Stimulated activated effector memory CD8-positive, alpha-beta T cell treated with anti-CD3 and anti-CD28 coated beads, Interleukin-12 subunit alpha, Interleukin-12 subunit beta, amount 100 ng/mL, for 72 hours (primary cell): ENCODE measurements around the gene SCAMP5.

ENCODE experiments used
- ATAC-seq: fragments of 150-1000 bp; cut with Tn5 transposase; 2 replicates; pipeline ENCODE4 v1.10.0; 2021
- DNase-seq, 2 donors: peaks; one replicate each; pipeline ENCODE4 v3.0.0; 2021 to 2022; ENCODE audit warnings: low spot score in 2 of 2
- H3K27ac Mint-ChIP-seq: one replicate; pipeline ENCODE4 v1.8.0; 2022; ENCODE audit warnings: mild to moderate bottlenecking, mixed read lengths
- H3K36me3 Mint-ChIP-seq: one replicate; pipeline ENCODE4 v1.8.0; 2022; ENCODE audit warnings: mild to moderate bottlenecking, mixed read lengths
- H3K4me1 Mint-ChIP-seq: one replicate; pipeline ENCODE4 v1.8.0; 2022; ENCODE audit warnings: mixed read lengths
- H3K4me3 Mint-ChIP-seq: one replicate; pipeline ENCODE4 v1.8.0; 2022; ENCODE audit warnings: mild to moderate bottlenecking, mixed read lengths
- H3K9me3 Mint-ChIP-seq: one replicate; pipeline ENCODE4 v1.8.0; 2022; ENCODE audit warnings: mixed read lengths

Gene SCAMP5

DNA sequence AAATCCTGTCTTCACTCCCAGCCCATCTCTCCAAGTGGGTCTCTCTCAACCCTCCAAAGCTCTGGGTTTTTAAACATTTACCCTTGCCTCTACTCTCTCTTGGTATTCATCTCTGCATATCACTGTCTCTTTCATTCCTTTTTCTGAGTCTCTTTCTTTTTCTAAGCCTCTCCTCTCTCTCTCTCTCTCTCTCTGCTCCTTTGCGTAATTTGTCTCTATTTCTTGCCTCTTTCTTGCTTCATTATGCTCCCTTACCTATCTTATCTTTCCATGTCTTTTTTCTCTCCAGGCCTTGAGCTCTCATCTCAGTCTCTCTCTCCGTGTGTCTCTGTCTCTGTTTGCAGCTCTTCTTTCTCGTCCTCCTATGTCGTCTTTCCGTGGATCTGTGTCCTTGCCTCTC, 678 bp upstream of the SCAMP5 start:
- Mint-ChIP-seq H3K4me3 (peak overlapping the region; percentile 68), H3K4me1 (peaks cover 28% of the 10 kb centered on the region), H3K27ac (peak overlapping the region; percentile 66), H3K9me3 (no peaks in the 10 kb centered on the region), H3K36me3 (no peaks in the 10 kb centered on the region)
- no peak for ATAC-seq
- no peak for DNase-seq

DNA sequence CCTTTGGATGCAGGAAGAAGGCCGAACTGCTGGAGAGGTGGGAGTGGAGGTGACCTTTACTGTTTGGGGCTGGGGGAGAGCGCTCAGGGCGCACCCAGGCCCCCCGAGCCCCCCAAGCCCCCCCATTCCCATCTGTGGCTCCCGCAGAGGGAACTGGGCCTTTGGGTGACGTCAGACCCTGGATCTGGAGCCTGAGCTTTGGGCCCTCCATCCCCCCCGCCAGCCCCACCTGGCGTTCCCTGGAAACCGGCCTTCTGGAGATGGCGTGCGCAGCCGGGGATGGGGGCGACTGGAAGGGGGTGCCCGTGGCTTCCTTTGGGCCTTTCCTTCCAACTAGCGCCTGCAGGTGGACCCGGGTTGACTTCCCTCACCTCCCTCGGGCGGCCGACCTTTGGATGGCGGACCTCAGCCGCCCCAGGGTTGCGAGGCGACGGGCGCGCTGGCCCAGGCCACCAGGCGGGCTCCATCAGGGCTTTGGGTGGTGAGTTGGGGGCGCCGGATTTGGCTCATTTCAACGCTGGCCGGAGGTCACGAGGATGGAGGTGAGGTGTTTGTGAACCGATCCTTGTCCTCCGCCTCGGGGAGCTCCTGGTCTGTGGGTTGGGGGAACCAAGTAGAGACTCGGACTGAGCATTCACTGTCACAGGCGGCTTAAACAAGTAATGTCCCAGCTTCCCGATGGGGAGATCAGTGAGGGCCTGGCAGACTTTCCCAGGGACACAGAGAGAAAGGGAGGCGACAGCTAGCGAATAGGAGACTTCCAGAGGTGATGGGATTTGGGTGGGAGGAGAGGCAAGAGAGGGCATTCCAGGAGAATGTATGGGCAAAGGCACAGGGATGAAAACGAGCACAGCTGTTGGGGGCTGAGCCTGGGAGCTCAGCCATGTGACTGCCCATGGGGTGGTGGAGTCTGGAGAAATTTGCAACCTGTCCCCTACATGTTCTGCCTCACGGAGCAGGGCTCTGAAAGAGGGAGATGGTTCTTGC, 709 bp downstream of the SCAMP5 start:
- Mint-ChIP-seq H3K4me1 (peaks cover 20% of the 10 kb centered on the region), H3K27ac (no peak overlapping the region), H3K4me3 (peak overlapping the region; percentile 68), H3K9me3 (no peaks in the 10 kb centered on the region), H3K36me3 (no peaks in the 10 kb centered on the region)
- ATAC-seq (no peak), DNase-seq (no peak)

DNA sequence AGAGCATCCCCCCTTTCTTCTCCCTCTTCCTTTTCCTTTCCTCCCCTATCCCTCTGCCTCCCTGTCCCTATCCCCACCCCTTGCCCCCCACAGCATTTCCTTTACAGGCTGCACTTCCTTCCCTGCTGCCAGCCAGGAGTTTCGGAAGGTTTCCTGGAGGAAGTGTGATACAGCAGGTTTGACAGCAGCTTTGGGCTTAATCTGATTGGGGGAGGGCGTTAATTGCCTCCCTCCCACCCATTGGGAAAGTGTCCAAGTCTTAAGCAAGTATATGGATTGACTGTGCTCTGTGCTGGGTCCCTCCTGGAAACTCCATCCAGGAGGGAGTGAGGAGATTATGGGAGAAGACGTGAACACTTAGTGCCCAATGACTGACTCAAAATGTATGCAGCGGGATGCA, 1.8 kb downstream of the SCAMP5 start:
- no peaks in the 10 kb centered on the region for H3K9me3 Mint-ChIP-seq
- H3K27ac Mint-ChIP-seq = no peak overlapping the region
- no peak overlapping the region for H3K4me3 Mint-ChIP-seq
- ATAC-seq (no peak), DNase-seq (no peak)
- no peaks in the 10 kb centered on the region for H3K36me3 Mint-ChIP-seq
- peaks cover 18% of the 10 kb centered on the region for H3K4me1 Mint-ChIP-seq

DNA sequence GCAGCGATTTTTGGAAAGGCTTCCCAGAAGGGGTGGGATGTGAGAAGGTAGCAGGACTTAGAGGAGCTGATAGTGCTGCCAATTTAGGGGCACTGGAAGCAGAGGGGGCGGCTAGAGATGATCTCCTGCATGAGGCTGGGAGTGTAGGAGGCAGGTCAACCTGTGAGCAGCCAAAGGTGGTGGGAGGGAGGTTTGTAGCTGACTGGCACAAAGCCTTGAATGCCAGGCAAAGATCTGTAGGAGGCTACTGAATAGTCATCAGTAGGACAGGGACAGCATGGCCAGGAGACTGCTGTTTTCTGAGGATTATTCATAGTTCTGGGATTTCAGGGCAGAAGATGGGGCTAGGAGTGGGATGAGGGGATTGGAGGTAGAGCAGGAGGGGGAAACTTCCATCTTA, 2.2 kb downstream of the SCAMP5 start:
- Mint-ChIP-seq H3K36me3 (no peaks in the 10 kb centered on the region), H3K27ac (no peak overlapping the region), H3K4me1 (peaks cover 18% of the 10 kb centered on the region), H3K9me3 (no peaks in the 10 kb centered on the region), H3K4me3 (no peak overlapping the region)
- ATAC-seq (no peak), DNase-seq (no peak)

DNA sequence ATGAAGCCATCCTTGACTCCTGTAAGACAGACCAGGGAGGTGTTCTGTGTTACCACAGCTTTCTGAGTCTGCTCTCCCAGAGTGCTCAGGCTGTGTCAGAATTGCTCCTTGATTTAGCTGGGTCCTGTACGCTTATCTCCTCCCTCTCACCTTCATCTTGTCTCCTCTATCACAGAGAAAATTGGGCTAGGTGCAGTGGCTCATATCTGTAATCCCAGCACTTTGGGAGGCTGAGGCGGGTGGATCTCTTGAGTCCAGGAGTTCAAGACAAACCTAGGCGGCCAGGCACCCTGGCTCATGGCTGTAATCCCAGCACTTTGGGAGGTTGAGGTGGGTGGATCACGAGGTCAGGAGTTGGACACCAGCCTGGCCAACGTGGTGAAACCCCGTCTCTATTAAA, 5.9 kb downstream of the SCAMP5 start:
- DNase-seq (no peak), ATAC-seq (no peak)
- Mint-ChIP-seq H3K4me3 (no peak overlapping the region), H3K36me3 (no peaks in the 10 kb centered on the region), H3K27ac (no peak overlapping the region), H3K4me1 (peaks cover 4% of the 10 kb centered on the region), H3K9me3 (no peaks in the 10 kb centered on the region)

DNA sequence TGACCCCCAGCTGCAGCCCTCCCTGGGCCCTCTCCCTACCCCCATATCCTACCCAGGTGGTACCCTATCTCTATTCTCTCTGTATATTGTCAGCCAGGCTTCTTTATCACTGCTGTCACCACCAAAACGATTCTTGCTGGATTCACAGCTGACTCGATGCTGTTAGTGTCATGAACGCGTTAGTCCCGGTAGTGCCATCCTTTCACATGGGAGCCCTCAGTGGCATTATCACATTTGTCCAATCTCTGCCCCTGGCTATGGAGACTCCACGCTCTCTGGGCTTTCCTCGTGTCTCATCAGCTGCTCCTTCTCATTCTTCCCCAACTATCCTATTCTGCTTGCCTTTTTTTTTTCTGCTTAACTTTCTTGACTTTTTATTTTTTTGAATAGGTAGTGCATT, 7.0 kb downstream of the SCAMP5 start:
- Mint-ChIP-seq H3K4me3 (no peak overlapping the region), H3K27ac (no peak overlapping the region), H3K36me3 (no peaks in the 10 kb centered on the region), H3K4me1 (no peaks in the 10 kb centered on the region), H3K9me3 (no peaks in the 10 kb centered on the region)
- ATAC-seq (no peak), DNase-seq (no peak)

DNA sequence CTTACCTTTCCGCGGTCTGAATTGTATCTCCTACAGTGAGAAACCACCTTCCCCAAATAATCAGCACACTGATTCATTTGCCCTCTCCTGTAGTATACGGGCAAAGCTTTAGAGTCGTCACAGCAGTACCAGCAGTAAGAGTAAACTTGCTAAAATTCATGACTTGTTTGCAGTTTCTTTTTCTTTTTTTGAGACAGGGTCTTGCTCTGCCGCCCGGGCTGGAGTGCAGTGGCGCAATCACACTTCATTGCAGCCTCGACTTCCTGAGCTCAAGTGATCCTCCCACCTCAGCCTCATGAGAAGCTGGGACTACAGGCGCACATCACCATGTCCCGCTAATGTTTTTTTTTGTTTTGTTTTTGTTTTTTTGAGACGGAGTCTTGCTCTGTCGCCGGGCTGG, 11.9 kb downstream of the SCAMP5 start:
- H3K4me3 Mint-ChIP-seq = no peak overlapping the region
- no peak for DNase-seq
- peak overlapping the region; percentile 20 for H3K27ac Mint-ChIP-seq
- no peaks in the 10 kb centered on the region for H3K4me1 Mint-ChIP-seq
- H3K36me3 Mint-ChIP-seq = no peaks in the 10 kb centered on the region
- H3K9me3 Mint-ChIP-seq = no peaks in the 10 kb centered on the region
- ATAC-seq = no peak

DNA sequence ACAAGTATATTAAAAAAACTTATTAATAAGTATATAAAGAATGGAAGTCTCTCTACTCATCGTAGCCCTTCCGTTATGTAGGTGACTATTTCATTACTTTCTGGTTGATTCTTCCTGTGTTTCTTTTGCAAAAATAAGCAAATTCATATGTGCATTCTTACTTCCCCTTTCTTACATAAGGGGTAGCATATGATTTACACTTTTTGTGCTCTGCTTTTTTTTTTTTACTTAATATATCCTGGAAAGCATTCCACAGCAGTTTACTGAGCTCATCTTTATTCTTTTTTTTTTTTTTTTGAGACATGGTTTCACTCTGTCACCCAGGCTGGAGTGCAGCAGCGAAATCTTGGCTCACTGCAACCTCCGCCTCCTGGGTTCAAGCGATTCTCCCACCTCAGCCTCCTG, 12.9 kb downstream of the SCAMP5 start:
- Mint-ChIP-seq H3K4me1 (no peaks in the 10 kb centered on the region), H3K36me3 (no peaks in the 10 kb centered on the region), H3K4me3 (no peak overlapping the region), H3K27ac (no peak overlapping the region), H3K9me3 (no peaks in the 10 kb centered on the region)
- DNase-seq (no peak), ATAC-seq (no peak)

DNA sequence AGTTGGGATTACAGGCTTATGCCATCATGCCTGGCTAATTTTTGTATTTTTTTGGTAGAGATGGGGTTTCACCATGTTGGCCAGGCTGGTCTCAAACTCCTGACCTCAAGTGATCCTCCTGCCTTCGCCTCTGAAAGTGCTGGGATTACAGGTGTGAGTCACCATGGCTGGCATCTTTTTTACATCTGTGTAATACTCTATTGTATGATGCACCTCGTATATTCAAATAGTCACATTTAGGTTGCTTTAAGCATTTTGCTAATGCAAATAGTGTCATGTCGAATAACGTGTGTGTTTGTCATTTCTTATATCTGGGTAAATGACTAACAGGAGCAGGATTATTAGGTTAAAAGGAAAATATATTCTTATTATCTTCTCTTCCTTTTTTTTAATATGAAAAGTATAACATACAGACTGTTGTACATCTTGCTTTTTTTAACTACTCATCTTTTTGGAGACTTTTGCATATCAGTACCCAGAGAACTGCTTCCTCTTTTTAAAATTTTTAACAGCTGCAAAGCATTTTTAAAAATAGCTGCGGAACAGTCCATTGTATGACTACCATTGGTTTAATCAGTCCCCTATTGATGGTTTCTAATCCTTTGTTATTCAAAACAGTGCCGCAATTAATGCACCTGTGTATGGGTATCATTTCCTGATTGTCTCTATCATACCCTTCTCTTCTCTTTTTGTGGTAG, 13.4 kb downstream of the SCAMP5 start:
- Mint-ChIP-seq H3K4me1 (no peaks in the 10 kb centered on the region), H3K9me3 (no peaks in the 10 kb centered on the region), H3K36me3 (no peaks in the 10 kb centered on the region), H3K4me3 (no peak overlapping the region), H3K27ac (no peak overlapping the region)
- ATAC-seq = no peak
- no peak for DNase-seq

DNA sequence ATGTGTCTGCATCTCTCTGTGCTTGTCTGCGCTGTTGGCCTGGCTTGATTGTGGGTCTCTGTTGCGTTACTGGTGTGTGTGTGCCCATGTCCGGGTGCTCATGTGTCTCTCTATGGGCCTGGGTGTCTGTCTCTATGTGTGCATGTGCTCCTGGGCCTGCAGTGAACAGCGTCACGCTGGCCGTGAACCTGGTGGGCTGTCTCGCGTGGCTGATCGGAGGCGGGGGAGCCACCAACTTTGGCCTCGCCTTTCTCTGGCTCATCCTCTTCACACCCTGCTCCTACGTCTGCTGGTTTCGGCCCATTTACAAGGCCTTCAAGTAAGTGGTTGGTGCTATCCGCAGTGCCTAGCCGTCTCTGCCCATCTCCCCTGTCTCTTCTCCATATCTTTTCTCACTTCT, 21.1 kb downstream of the SCAMP5 start:
- Mint-ChIP-seq H3K9me3 (no peaks in the 10 kb centered on the region), H3K27ac (no peak overlapping the region), H3K36me3 (no peaks in the 10 kb centered on the region), H3K4me3 (no peak overlapping the region), H3K4me1 (no peaks in the 10 kb centered on the region)
- ATAC-seq = no peak
- no peak for DNase-seq

DNA sequence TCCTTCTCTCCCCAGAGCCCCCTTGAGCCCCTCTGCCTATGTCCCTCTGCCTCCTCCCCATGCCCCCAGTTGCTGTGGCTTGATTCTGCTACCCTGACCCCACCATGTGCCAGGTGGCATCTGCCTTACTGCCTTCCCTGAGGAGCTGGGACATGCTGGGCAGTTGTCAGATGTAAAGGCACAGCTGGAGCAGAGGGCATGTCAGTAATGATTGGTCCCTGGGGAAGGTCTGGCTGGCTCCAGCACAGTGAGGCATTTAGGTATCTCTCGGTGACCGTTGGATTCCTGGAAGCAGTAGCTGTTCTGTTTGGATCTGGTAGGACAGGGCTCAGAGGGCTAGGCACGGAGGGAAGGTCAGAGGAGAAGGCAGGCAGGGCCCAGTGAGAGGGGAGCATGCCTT, 24.6 kb downstream of the SCAMP5 start:
- peak overlapping the region; percentile 43 for H3K27ac Mint-ChIP-seq
- H3K9me3 Mint-ChIP-seq = no peaks in the 10 kb centered on the region
- no peak for ATAC-seq
- H3K36me3 Mint-ChIP-seq = peaks cover 18% of the 10 kb centered on the region
- peaks cover 12% of the 10 kb centered on the region for H3K4me1 Mint-ChIP-seq
- no peak overlapping the region for H3K4me3 Mint-ChIP-seq
- DNase-seq = no peak

DNA sequence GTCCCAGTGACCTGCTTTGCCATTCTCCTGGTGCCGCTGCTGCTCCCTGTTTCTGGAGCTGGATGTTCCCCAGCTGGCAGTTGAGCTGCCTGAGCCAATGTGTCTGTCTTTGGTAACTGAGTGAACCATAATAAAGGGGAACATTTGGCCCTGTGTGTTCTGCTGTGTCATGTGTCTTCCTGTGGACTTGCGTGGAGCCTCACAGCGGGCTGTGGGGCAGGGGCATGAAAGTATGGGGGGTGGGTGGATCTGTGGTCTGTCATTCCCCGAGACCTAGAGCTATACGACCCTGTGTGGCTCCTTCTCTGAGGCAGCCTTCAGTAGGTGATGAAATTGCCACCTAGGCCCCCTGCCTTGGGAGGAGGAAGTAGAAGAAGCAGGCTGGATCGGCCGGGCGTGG, 26.0 kb downstream of the SCAMP5 start:
- no peaks in the 10 kb centered on the region for H3K9me3 Mint-ChIP-seq
- H3K27ac Mint-ChIP-seq = no peak overlapping the region
- peaks cover 18% of the 10 kb centered on the region for H3K4me1 Mint-ChIP-seq
- no peak for ATAC-seq
- H3K4me3 Mint-ChIP-seq = no peak overlapping the region
- DNase-seq = no peak
- peaks cover 18% of the 10 kb centered on the region for H3K36me3 Mint-ChIP-seq

DNA sequence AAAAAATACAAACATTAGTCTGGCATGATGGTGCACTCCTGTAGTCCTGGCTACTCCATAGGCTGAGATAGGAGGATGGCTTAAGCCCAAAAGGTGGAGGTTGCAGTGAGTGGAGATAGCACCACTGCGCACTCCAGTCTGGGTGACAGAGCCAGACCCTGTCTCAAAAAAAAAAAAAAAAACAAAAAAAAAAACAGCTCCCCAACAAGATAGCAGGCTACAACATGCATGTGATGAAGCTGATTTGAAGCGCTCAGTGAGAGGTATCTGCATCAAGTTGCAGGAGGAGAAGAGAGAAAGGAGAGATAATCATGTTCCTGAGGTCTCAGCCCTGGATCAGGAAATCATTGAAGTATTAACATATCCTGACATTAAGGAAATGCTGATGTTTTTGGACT, 27.4 kb downstream of the SCAMP5 start:
- Mint-ChIP-seq H3K9me3 (no peaks in the 10 kb centered on the region), H3K27ac (peak overlapping the region; percentile 98), H3K36me3 (peaks cover 18% of the 10 kb centered on the region), H3K4me3 (peak overlapping the region; percentile 88), H3K4me1 (peaks cover 23% of the 10 kb centered on the region)
- DNase-seq = no peak
- ATAC-seq = no peak

DNA sequence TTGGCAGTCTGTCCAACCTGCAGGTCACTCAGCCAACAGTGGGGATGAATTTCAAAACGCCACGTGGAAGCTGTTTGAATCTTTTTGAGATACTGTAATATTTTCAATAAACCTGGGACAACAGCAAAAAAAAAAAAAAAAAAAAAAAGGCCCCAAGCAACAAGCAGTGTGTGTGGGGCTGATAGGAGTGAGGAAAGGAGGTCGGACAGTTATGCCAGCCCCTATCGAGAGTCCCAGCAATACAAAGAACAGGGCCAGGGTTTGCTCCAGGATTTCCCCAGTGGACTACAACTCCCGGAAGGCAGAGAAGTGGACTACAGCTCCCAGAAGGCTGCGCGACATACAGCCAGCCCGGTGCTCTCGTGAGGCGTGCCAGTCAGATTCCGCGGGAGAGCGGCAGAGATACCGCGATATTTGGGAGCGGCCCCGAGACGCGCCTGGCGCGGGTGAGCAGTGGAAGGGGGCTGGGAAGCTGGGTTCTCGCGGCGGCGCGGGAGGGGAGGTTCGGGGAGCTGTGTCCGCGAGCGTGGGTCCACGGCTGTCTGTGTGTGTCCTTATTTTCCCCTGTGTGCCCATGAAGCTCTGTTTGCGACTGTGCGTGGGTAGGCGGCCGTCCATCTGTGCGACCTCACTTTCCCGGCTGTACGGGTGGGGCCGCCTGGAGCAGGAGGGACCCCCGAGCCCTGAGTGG, 28.0 kb downstream of the SCAMP5 start, which contains the start of gene PPCDC:
Gene PPCDC, plus strand, starts transcription at position 410 of the 691 bp plus-strand sequence. CDS start 4,729 bp downstream, outside the sequence.
- ATAC-seq (peak; percentile 99), DNase-seq (peak; percentile 91 to 96)
- Mint-ChIP-seq H3K9me3 (no peaks in the 10 kb centered on the region), H3K36me3 (peaks cover 18% of the 10 kb centered on the region), H3K27ac (peak within 1 kb of the TSS; percentile 98), H3K4me1 (peaks cover 27% of the 10 kb centered on the region), H3K4me3 (peak within 1 kb of the TSS; percentile 88)

DNA sequence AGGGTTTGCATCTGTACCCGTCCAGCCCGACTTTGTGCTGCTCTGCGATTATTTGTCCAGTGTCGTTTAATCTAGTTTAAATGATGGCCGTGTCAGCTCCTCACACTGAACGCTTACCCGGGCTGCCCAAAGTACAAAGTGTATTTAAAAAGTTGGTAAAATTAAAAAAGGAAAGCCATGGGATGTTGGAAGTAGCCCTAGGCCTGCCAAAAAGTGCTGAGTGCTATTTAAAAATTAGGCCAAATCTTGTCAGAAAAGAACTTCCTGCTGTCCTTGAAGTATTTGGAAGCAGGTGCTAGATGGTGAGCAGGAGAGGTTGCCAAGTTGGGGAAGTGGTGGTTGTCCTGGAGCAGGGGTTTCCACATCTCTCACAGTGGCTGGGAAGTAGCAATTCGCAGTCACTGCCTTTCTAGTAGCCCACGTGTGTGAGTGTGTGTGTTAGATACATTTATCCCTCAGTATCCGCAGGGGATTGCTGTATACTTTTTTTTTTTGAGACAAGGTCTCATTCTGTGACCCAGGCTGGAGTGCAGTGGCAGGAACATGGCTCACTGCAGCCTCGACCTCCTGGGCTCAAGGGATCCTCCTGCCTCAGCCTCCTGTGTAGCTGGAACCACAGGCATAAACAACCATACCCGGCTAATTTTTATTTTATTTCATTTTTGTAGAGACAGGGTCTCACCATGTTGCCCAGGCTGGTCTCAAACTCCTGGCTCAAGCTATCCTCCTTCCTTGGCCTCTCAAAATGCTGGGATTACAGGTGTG, 28.7 kb downstream of the SCAMP5 start:
- ATAC-seq (peak; percentile 1), DNase-seq (peak in 1 of 2 donors; percentile 54)
- peaks cover 29% of the 10 kb centered on the region for H3K4me1 Mint-ChIP-seq
- H3K9me3 Mint-ChIP-seq = no peaks in the 10 kb centered on the region
- H3K4me3 Mint-ChIP-seq = peak overlapping the region; percentile 88
- H3K36me3 Mint-ChIP-seq = peaks cover 18% of the 10 kb centered on the region
- H3K27ac Mint-ChIP-seq = peak overlapping the region; percentile 98
